H1 (cell line): ENCODE measurements around the gene ABI2.

Experiments
- BCL11A ChIP-seq, 2 experiments: IDR thresholded peaks; one replicate each; pipeline ENCODE4 v1.6.1; 2011; ENCODE audit warnings: low read depth in 2 of 2, low read length in 2 of 2, mild to moderate bottlenecking in 2 of 2
- EGR1 ChIP-seq: IDR thresholded peaks from 2 replicates; pipeline ENCODE4 v1.6.1; 2011; ENCODE audit warnings: low read depth, low read length, borderline replicate concordance
- EZH2 ChIP-seq: fragments of 200-600 bp; sonication (generic); IDR thresholded peaks from 2 replicates; pipeline ENCODE4 v1.7.1; 2012; ENCODE audit warnings: low read depth, mild to moderate bottlenecking, moderate library complexity, low read length, inconsistent platforms; ENCODE audit not compliant: severe bottlenecking
- KDM1A ChIP-seq: fragments of 200-600, 300-600 bp; sonication (generic); IDR thresholded peaks from 2 replicates; pipeline ENCODE4 v1.7.1; 2016; ENCODE audit warnings: mild to moderate bottlenecking, low read length, borderline replicate concordance
- SAP30 ChIP-seq: fragments of 300-600 bp; sonication (generic); IDR thresholded peaks from 2 replicates; pipeline ENCODE4 v1.7.1; 2012; ENCODE audit warnings: low read length, moderate library complexity, mild to moderate bottlenecking, inconsistent platforms; ENCODE audit not compliant: insufficient read depth, insufficient replicate concordance
- YY1 ChIP-seq: IDR thresholded peaks from 2 replicates; pipeline ENCODE4 v1.6.1; 2011; ENCODE audit warnings: low read depth, mild to moderate bottlenecking, low read length
- TF ChIP-seq, protein P1 (sequence below): IDR thresholded peaks from 2 replicates; pipeline ENCODE4 v1.6.1; 2012; ENCODE audit warnings: inconsistent platforms
- TF ChIP-seq, protein P2 (sequence below), 3 experiments: IDR thresholded peaks; 1 replicate in 2 of 3; 2 replicates in 1 of 3; pipeline versions ENCODE4 v1.5.1 to v1.6.1; 2011; ENCODE audit warnings: low read length in 3 of 3, mild to moderate bottlenecking in 3 of 3, inconsistent platforms in 2 of 3, low read depth in 1 of 3, moderate library complexity in 1 of 3; ENCODE audit not compliant: insufficient read depth in 1 of 3; ENCODE audit errors: control extremely low read depth in 1 of 3

GRCh38 chr2:203352604-203353255, 24.5 kb downstream of the ABI2 start:
- TF ChIP-seq EZH2 (no peak), KDM1A (no peak), SAP30 (no peak), BCL11A (IDR thresholded peaks at IDR 0.05; ENCODE audit: low read depth in 2 of 2, low read length in 2 of 2) (no peak), EGR1 (no peak), YY1 (no peak)
- TF ChIP-seq, protein P1, sequence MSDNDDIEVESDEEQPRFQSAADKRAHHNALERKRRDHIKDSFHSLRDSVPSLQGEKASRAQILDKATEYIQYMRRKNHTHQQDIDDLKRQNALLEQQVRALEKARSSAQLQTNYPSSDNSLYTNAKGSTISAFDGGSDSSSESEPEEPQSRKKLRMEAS = no peak
- TF ChIP-seq, protein P2, sequence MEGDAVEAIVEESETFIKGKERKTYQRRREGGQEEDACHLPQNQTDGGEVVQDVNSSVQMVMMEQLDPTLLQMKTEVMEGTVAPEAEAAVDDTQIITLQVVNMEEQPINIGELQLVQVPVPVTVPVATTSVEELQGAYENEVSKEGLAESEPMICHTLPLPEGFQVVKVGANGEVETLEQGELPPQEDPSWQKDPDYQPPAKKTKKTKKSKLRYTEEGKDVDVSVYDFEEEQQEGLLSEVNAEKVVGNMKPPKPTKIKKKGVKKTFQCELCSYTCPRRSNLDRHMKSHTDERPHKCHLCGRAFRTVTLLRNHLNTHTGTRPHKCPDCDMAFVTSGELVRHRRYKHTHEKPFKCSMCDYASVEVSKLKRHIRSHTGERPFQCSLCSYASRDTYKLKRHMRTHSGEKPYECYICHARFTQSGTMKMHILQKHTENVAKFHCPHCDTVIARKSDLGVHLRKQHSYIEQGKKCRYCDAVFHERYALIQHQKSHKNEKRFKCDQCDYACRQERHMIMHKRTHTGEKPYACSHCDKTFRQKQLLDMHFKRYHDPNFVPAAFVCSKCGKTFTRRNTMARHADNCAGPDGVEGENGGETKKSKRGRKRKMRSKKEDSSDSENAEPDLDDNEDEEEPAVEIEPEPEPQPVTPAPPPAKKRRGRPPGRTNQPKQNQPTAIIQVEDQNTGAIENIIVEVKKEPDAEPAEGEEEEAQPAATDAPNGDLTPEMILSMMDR (IDR thresholded peaks at IDR 0.05; ENCODE audit: control extremely low read depth in 1 of 3, insufficient read depth in 1 of 3, low read depth in 1 of 3, low read length in 3 of 3) = no peak
